Measurements from ENCODE around the gene AMY1C. TPM values are rescaled to one million over a fixed set of nuclear protein-coding genes. Genes with fewer than 3 reads are reported as not detected.
"Not testable (repeated sequence)": the region's sequence is repeated elsewhere in the genome, so short reads cannot be mapped to it uniquely, and the experiment has no call there.

Gene AMY1C
- total RNA-seq (2014; rRNA removed; shearing (Covaris generic); ENCODE audit: low replicate concordance), result not detected in 2 replicates

- not testable (repeated sequence) for H3K27me3 ChIP-seq, H3K9me3 ChIP-seq, H3K4me3 ChIP-seq, H3K36me3 ChIP-seq, DNase-seq
Measured at GRCh38 chr1:103749598-103749997, at the start of gene AMY1C. TSS of gene AMY1C (plus strand) at chr1:103749898. CDS start at chr1:103750470, 572 bp downstream.

- not testable (repeated sequence) for H3K36me3 ChIP-seq, DNase-seq, H3K9me3 ChIP-seq, H3K27me3 ChIP-seq, H3K4me3 ChIP-seq
Measured at GRCh38 chr1:103700669-103701068, 49.0 kb upstream of the AMY1C start.

- H3K4me3 ChIP-seq, result not testable (repeated sequence)
Measured at GRCh38 chr1:103701256-103701655, 48.4 kb upstream of the AMY1C start.

GRCh38 chr1:103707670-103708069 lies 42.0 kb upstream of the AMY1C start:
- not testable (repeated sequence) for H3K36me3 ChIP-seq, H3K4me3 ChIP-seq, H3K27me3 ChIP-seq, DNase-seq, H3K9me3 ChIP-seq

More at GRCh38 chr1:103701256-103701655, 48.4 kb upstream of the AMY1C start:
- not testable (repeated sequence) for H3K36me3 ChIP-seq, H3K9me3 ChIP-seq, DNase-seq, H3K27me3 ChIP-seq

- not testable (repeated sequence) for H3K9me3 ChIP-seq, H3K27me3 ChIP-seq, H3K36me3 ChIP-seq, DNase-seq, H3K4me3 ChIP-seq
Measured at GRCh38 chr1:103710381-103710780, 39.3 kb upstream of the AMY1C start.

- H3K4me3 ChIP-seq, DNase-seq, H3K36me3 ChIP-seq, H3K9me3 ChIP-seq, H3K27me3 ChIP-seq: not testable (repeated sequence)
Measured at GRCh38 chr1:103717404-103717803, 32.3 kb upstream of the AMY1C start.

GRCh38 chr1:103721473-103721872 lies 28.2 kb upstream of the AMY1C start:
- not testable (repeated sequence) for H3K4me3 ChIP-seq, H3K9me3 ChIP-seq, H3K36me3 ChIP-seq, DNase-seq, H3K27me3 ChIP-seq

GRCh38 chr1:103735334-103735733 lies 14.4 kb upstream of the AMY1C start:
- DNase-seq, H3K9me3 ChIP-seq, H3K27me3 ChIP-seq: not testable (repeated sequence)

GRCh38 chr1:103738031-103738430 lies 11.7 kb upstream of the AMY1C start:
- H3K36me3 ChIP-seq, H3K4me3 ChIP-seq, H3K27me3 ChIP-seq, DNase-seq, H3K9me3 ChIP-seq: not testable (repeated sequence)

More at GRCh38 chr1:103735334-103735733, 14.4 kb upstream of the AMY1C start:
- not testable (repeated sequence) for H3K36me3 ChIP-seq, H3K4me3 ChIP-seq

- H3K27me3 ChIP-seq, result not testable (repeated sequence)
Measured at GRCh38 chr1:103744449-103744848, 5.2 kb upstream of the AMY1C start.

GRCh38 chr1:103745040-103745439 lies 4.7 kb upstream of the AMY1C start:
- not testable (repeated sequence) for H3K9me3 ChIP-seq, H3K4me3 ChIP-seq, DNase-seq, H3K36me3 ChIP-seq, H3K27me3 ChIP-seq

More at GRCh38 chr1:103744449-103744848, 5.2 kb upstream of the AMY1C start:
- not testable (repeated sequence) for H3K4me3 ChIP-seq, DNase-seq, H3K9me3 ChIP-seq, H3K36me3 ChIP-seq

GRCh38 chr1:103748273-103748672 lies 1.4 kb upstream of the AMY1C start:
- H3K4me3 ChIP-seq, H3K9me3 ChIP-seq, DNase-seq, H3K27me3 ChIP-seq, H3K36me3 ChIP-seq: not testable (repeated sequence)

GRCh38 chr1:103761896-103762295 lies 12.2 kb downstream of the AMY1C start:
- DNase-seq, result no peak
- Histone ChIP-seq H3K9me3 (no peaks in the 10 kb centered on the region), H3K4me3 (no peak overlapping the region), H3K27me3 (no peaks in the 10 kb centered on the region), H3K36me3 (no peaks in the 10 kb centered on the region)

GRCh38 chr1:103779932-103780331 lies 30.2 kb downstream of the AMY1C start:
- Histone ChIP-seq H3K4me3 (no peak overlapping the region), H3K36me3 (no peaks in the 10 kb centered on the region), H3K27me3 (no peaks in the 10 kb centered on the region), H3K9me3 (no peaks in the 10 kb centered on the region)
- DNase-seq, result no peak

GRCh38 chr1:103783944-103784377 lies 34.3 kb downstream of the AMY1C start:
- Histone ChIP-seq H3K36me3 (no peaks in the 10 kb centered on the region), H3K9me3 (no peaks in the 10 kb centered on the region), H3K27me3 (no peaks in the 10 kb centered on the region; the same call in 1 of the 2 replicates), H3K4me3 (no peak overlapping the region)
- DNase-seq, result no peak

GRCh38 chr1:103788377-103788776 lies 38.7 kb downstream of the AMY1C start:
- DNase-seq, result no peak
- no peaks in the 10 kb centered on the region; the same call in 1 of the 2 replicates for H3K27me3 ChIP-seq
- H3K36me3 ChIP-seq, result no peaks in the 10 kb centered on the region
- no peaks in the 10 kb centered on the region for H3K9me3 ChIP-seq
- no peak overlapping the region for H3K4me3 ChIP-seq

- no peaks in the 10 kb centered on the region for H3K9me3 ChIP-seq
- H3K4me3 ChIP-seq, result no peak overlapping the region
- no peak for DNase-seq
- no peaks in the 10 kb centered on the region; the same call in 1 of the 2 replicates for H3K27me3 ChIP-seq
- H3K36me3 ChIP-seq, result no peaks in the 10 kb centered on the region
Measured at GRCh38 chr1:103790172-103790571, 40.5 kb downstream of the AMY1C start.
